ENCODE measurements around the gene ZBTB43. TPM values are rescaled to one million over a fixed set of nuclear protein-coding genes. Genes with fewer than 3 reads are reported as not detected.

Gene ZBTB43
- total RNA-seq, 1 donor from 2014 or later, result 21.8 TPM

DNA sequence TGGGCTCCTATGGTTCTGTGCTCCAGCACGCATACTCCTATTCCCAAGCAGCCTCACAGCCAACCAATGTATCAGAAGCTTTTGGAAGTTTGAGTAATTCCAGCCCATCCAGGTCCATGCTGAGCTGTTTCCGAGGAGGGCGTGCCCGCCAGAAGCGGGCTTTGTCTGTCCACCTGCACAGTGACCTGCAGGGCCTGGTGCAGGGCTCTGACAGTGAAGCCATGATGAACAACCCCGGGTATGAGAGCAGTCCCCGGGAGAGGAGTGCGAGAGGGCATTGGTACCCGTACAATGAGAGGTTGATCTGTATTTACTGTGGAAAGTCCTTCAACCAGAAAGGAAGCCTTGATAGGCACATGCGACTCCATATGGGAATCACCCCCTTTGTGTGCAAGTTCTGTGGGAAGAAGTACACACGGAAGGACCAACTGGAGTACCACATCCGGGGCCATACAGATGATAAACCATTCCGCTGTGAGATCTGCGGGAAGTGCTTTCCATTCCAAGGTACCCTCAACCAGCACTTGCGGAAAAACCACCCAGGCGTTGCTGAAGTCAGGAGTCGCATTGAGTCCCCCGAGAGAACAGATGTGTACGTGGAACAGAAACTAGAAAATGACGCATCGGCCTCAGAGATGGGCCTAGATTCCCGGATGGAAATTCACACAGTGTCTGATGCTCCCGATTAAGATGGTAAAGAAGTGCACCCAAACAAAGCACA is 75.5 kb downstream of the ZBTB43 start:
- no peak overlapping the region for H3K4me3 Mint-ChIP-seq (ENCODE audit: low read depth)
- H3K36me3 Mint-ChIP-seq (ENCODE audit: insufficient read depth), result peaks cover 21% of the 10 kb centered on the region
- DNase-seq (ENCODE audit: low spot score, unreplicated experiment), result no peak
- H3K4me1 Mint-ChIP-seq (ENCODE audit: low read depth), result peaks cover 18% of the 10 kb centered on the region
- TF ChIP-seq, protein P1, sequence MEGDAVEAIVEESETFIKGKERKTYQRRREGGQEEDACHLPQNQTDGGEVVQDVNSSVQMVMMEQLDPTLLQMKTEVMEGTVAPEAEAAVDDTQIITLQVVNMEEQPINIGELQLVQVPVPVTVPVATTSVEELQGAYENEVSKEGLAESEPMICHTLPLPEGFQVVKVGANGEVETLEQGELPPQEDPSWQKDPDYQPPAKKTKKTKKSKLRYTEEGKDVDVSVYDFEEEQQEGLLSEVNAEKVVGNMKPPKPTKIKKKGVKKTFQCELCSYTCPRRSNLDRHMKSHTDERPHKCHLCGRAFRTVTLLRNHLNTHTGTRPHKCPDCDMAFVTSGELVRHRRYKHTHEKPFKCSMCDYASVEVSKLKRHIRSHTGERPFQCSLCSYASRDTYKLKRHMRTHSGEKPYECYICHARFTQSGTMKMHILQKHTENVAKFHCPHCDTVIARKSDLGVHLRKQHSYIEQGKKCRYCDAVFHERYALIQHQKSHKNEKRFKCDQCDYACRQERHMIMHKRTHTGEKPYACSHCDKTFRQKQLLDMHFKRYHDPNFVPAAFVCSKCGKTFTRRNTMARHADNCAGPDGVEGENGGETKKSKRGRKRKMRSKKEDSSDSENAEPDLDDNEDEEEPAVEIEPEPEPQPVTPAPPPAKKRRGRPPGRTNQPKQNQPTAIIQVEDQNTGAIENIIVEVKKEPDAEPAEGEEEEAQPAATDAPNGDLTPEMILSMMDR (IDR thresholded peaks at IDR 0.05; ENCODE audit: unreplicated experiment), result no peak
- H3K9me3 Mint-ChIP-seq (ENCODE audit: low read depth), result no peaks in the 10 kb centered on the region
- no peaks in the 10 kb centered on the region for H3K27me3 Mint-ChIP-seq
- H3K27ac Mint-ChIP-seq, result no peak overlapping the region

DNA sequence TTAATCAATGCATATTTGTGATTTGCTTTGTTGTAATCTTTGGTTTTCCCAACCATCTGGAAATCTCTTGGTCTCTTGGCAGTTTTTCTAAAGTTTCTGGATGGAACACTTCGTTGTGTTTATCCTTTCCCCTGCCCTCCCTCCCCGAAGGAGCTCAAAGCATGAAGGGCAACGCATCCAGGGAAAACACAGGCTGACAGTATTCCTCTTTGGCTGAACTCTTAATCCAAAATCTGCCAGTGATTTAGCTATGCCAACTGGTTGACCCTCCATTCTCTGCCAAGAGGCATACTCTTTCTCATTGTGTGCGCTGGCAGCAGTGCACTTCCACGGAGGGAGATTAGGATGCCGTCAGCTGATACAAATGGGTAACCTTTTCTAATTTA is 76.1 kb downstream of the ZBTB43 start:
- TF ChIP-seq, protein P1 (IDR thresholded peaks at IDR 0.05; ENCODE audit: unreplicated experiment), result no peak
- peaks cover 21% of the 10 kb centered on the region for H3K36me3 Mint-ChIP-seq (ENCODE audit: insufficient read depth)
- no peak overlapping the region for H3K4me3 Mint-ChIP-seq (ENCODE audit: low read depth)
- peaks cover 21% of the 10 kb centered on the region for H3K4me1 Mint-ChIP-seq (ENCODE audit: low read depth)
- DNase-seq (ENCODE audit: low spot score, unreplicated experiment), result no peak
- no peak overlapping the region for H3K27ac Mint-ChIP-seq
- no peaks in the 10 kb centered on the region for H3K27me3 Mint-ChIP-seq
- no peaks in the 10 kb centered on the region for H3K9me3 Mint-ChIP-seq (ENCODE audit: low read depth)

DNA sequence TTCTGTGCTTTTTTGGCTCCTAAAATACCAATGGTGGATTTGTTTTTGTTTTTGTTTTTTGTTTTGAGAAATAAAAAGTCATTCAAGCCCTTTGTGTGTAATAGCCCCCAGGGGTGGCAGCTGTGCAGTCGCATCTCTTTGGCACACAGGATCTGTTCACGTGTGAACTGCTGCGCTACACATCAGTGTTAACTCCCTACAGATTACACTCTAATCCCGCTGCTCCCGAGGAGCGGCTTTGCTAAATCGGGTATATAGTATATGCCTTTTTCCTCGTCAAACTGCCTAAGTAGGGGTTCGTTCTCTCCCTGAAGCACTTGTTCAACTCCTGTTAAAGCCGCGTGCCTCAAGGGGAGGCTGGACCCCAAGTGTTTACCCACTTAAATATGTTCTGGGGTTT is 77.9 kb downstream of the ZBTB43 start:
- H3K27ac Mint-ChIP-seq, result no peak overlapping the region
- peaks cover 21% of the 10 kb centered on the region for H3K4me1 Mint-ChIP-seq (ENCODE audit: low read depth)
- no peak for DNase-seq (ENCODE audit: low spot score, unreplicated experiment)
- TF ChIP-seq, protein P1 (IDR thresholded peaks at IDR 0.05; ENCODE audit: unreplicated experiment), result no peak
- no peak overlapping the region for H3K4me3 Mint-ChIP-seq (ENCODE audit: low read depth)
- no peaks in the 10 kb centered on the region for H3K27me3 Mint-ChIP-seq
- no peaks in the 10 kb centered on the region for H3K9me3 Mint-ChIP-seq (ENCODE audit: low read depth)
- peaks cover 19% of the 10 kb centered on the region for H3K36me3 Mint-ChIP-seq (ENCODE audit: insufficient read depth)

DNA sequence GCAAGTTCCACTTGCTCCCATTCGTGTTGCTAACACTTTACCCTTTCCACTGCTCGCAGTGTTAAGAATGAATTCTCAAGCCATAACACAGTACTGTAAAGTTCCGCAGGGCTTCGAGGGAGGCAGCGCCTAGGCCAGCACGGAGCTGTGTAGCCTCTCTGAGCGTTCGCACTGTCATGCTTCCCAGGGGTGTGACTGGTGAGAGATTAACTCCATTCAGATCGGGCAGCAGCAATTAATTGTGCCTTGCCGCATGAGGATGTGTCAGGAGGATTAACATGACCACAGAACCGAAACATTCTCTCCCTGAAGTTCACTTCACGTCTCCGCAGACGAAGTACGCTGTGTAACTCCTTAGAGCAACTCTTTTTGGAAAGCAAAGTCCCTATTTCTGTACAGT is 78.8 kb downstream of the ZBTB43 start:
- no peaks in the 10 kb centered on the region for H3K9me3 Mint-ChIP-seq (ENCODE audit: low read depth)
- H3K27ac Mint-ChIP-seq, result peak overlapping the region; percentile 18
- no peak overlapping the region for H3K4me3 Mint-ChIP-seq (ENCODE audit: low read depth)
- peaks cover 19% of the 10 kb centered on the region for H3K36me3 Mint-ChIP-seq (ENCODE audit: insufficient read depth)
- TF ChIP-seq, protein P1 (IDR thresholded peaks at IDR 0.05; ENCODE audit: unreplicated experiment), result no peak
- no peaks in the 10 kb centered on the region for H3K27me3 Mint-ChIP-seq
- no peak for DNase-seq (ENCODE audit: low spot score, unreplicated experiment)
- H3K4me1 Mint-ChIP-seq (ENCODE audit: low read depth), result peaks cover 21% of the 10 kb centered on the region

DNA sequence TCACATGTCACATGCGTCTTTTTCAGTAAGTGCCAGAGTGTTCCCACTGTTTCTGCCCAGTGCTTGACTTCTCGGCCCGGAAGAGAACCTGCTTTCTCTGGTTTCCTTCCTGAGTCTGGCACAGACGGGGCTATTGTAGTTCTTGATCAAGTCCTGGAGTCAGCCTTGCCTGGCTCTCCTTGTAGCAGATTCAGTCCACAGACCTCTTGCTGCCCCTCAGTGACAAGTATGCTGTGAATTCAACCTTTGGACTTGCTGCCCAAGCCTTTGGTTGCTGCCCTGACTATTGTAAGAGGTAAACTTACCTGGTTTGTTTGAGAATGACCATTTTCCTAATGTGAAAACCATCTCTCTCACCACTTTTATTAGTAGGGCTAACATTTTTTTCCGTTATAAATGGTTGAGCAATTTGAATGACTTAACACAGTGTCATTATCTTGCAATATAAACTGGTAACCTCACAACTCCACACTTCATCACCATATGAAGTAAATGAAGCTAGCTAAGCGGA is 80.3 kb downstream of the ZBTB43 start:
- Mint-ChIP-seq H3K4me1 (ENCODE audit: low read depth) (peaks cover 21% of the 10 kb centered on the region), H3K4me3 (ENCODE audit: low read depth) (no peak overlapping the region), H3K9me3 (ENCODE audit: low read depth) (no peaks in the 10 kb centered on the region), H3K27ac (peak overlapping the region; percentile 71), H3K36me3 (ENCODE audit: insufficient read depth) (peaks cover 9% of the 10 kb centered on the region), H3K27me3 (no peaks in the 10 kb centered on the region)
- TF ChIP-seq, protein P1 (IDR thresholded peaks at IDR 0.05; ENCODE audit: unreplicated experiment), result no peak
- DNase-seq (ENCODE audit: low spot score, unreplicated experiment), result peak; percentile 19

Measured in progenitor cell of endocrine pancreas (in vitro differentiated cells).